Subcutaneous adipose tissue (tissue), 4 donors: Measurements from ENCODE around the gene PYGM. TPM values are rescaled to one million over a fixed set of nuclear protein-coding genes. Genes with fewer than 3 reads are reported as not detected.

Experiments used
- total RNA-seq, 4 donors: library from RNA; depleted of rRNA; stranded (reverse); fragments of >200 nt; gene quantifications; one replicate each; pipeline ENCODE4 v1.1.0, GENCODE V29; 2016
- TF ChIP-seq, protein P1 (sequence below): fragments of 450-650 bp; IDR thresholded peaks from one replicate; pipeline ENCODE4 v1.5.1; 2016; ENCODE audit warnings: low read depth, mild to moderate bottlenecking, control low read depth, antibody characterized with exemption, moderate library complexity

The PYGM gene
- total RNA-seq, 4 donors from 2014 or later: 0.51 to 63.7 (median 4.4) TPM

DNA sequence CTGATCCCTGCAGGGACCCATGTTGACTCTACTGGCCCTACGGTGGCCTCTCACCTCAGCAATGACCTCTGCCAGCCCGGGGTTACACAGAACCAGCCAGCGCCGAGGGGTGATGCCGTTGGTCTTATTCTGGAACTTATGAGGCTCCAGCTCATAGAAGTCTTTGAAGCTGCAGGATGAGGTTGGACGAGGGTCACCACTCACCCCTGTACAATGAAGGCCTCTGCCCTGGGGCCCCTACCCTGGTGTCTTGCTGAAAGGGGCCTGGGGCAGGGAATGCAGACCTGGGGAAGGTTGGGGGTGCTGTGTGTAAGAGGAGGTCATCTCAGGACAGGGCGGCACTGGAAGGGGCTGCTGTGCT, 6.8 kb downstream of the PYGM start:
- TF ChIP-seq, protein P1, sequence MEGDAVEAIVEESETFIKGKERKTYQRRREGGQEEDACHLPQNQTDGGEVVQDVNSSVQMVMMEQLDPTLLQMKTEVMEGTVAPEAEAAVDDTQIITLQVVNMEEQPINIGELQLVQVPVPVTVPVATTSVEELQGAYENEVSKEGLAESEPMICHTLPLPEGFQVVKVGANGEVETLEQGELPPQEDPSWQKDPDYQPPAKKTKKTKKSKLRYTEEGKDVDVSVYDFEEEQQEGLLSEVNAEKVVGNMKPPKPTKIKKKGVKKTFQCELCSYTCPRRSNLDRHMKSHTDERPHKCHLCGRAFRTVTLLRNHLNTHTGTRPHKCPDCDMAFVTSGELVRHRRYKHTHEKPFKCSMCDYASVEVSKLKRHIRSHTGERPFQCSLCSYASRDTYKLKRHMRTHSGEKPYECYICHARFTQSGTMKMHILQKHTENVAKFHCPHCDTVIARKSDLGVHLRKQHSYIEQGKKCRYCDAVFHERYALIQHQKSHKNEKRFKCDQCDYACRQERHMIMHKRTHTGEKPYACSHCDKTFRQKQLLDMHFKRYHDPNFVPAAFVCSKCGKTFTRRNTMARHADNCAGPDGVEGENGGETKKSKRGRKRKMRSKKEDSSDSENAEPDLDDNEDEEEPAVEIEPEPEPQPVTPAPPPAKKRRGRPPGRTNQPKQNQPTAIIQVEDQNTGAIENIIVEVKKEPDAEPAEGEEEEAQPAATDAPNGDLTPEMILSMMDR: no peak

DNA sequence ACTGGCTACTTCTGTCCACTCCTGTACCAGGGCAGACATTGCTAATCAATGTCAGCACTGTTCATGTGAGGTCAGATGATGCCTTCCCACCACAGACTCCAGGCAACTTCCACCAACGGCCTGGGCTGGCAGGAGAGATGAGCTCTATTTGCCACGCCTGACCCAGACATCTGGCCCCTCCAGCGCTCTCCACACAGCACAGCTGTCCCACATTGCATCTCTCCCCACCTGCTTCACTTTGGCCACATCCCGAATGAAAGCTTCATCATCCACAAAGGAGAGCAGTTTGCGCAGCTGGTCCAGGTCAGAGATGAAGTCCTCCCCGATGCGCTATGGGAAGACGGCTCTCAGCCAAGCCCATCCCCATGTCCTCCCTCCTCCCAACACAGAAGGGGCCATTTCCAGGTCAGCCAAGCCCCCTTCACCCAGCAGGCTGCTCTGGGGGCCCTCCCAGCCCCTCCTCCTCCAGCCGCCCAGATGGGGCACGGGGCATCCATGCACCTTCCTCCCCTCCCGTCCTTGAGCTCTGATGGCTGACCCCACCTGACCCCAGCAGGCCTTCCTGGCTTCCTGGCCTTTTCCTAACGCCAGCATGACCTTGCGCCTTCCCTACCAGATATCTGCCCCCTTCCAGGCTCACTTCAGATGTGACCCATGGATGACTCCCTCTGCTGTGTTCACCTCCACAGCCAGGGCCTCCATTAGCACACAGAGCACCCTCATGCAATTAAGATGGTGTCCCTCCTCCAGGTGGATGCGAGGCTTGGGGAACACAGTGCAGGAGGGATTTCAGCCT, 7.4 kb downstream of the PYGM start:
- TF ChIP-seq, protein P1: no peak

DNA sequence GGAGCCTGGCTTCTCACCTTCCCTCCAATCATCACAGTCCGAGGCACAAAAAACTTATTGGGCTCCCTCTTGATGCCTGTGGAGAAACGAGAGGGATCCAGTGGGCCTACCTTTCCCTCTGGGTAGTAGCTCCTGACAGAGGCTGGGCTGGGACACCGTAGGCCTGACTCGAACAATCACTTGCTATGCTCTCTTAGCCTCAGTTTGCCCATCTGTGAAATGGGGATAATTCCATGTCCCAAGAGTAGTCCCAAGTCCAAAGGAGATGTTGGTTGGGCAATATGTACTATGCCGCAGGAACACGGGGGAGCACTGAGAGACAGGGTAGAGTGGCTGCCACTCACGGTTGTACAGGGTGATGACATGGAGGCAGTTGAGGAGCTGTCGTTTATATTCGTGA, 8.2 kb downstream of the PYGM start:
- TF ChIP-seq, protein P1: no peak

DNA sequence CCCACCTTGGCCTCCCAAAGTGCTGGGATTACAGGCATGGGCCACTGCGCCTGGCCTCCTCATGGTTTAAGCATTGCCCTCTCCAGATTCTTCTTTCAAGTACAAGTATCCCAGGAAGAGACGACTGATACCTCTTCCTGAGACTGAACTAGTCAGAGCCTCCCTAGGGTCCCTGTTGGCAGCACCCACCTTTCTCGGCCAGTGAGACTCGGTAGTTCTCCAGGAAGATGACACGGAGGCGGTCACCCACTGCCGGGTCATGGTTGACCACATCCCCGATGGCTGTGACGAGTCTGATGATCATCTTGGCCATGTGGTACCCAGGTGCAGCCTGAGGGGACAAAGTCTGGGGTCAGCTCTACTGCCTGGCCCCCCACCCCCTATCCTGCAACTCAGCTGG, 8.6 kb downstream of the PYGM start:
- TF ChIP-seq, protein P1: no peak

DNA sequence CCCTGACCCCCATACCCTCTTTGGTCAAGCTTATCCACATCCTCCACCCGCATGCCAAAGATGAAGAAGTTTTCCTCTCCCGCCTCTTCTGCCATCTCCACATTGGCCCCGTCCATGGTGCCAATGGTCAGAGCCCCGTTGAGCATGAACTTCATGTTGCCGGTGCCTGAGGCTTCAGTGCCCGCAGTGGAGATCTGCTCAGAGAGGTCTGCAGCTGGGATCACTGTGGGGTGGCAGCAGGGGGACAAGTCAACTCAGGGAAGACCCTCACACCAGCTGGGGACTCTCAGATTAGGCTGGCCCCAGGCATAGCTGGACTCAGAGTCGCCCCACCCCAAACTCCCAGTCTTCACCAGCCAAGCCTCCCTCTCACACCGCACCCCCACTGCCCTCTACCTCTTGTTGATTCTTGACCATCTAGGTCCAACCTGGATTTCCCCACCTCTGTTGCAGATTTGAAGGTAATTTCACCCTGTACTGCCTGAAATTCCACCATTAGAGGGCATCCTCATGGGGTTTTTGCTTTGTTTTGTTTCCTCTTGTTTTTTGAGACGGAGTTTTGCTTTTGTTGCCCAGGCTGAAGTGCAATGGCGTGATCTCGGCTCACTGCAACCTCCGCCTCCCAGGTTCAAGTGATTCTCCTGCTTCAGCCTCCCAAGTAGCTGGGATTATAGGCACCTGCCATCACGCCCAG, 9.3 kb downstream of the PYGM start:
- TF ChIP-seq, protein P1: no peak

DNA sequence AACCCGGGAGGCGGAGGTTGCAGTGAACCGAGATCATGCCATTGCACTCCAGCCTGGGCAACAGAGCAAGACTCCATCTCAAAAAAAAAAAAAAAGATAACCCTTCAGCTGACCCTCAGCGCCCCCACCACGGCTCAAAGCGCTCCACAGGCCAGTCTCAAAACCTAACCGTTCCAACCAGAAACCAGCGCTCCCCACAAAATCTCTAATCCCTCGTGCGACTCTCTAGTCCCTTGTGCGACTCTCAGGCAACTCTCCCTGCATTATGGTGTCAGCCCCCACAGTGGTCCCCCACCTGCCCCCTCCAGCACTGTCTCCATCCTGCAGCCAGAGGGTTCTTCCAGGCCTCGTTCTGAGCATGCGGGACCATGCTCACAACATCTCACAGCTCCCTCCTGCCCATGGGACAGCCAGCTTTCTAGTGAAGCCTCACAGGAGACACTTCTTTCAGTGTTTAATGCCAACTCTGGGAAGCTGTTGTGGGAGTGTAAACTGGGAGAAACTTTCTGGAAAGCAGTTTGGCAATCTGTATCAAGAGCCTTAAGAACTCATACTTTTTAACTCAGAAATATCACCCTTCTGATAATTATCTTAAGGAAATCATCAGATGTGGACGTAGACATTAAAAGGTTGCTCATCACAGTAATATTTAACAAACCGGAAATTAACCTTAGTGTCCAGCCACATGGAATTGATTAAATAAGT, 11.7 kb downstream of the PYGM start:
- TF ChIP-seq, protein P1: no peak

DNA sequence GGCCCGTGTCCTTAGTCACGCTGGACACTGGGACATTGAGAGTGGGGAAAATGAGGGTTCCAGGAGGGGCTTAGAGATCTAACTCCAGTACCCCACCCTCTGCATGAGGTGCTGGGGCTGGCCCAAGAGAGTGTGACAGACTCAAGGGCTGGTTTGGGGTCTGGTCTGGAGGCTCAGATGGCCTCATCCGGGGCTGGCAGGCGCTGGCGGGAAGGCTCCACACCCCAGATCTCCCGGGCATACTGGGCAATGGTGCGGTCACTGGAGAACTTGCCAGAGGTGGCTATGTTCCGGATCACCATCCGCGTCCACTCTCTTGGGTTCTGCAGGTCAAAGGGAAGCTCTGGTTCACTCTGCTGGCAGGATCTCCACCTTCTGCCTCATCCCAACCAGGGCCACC, 13.3 kb downstream of the PYGM start:
- TF ChIP-seq, protein P1: no peak
